NCI-H2171 (cell line): ENCODE data around the gene ARSA.
A peak's percentile ranks its signal among the peaks of the same experiment; 100 is the strongest.

Experiments used
- DNase-seq: peaks from one replicate; lab custom pipeline; 2025; lab: John Stamatoyannopoulos, UW

Gene ARSA

GRCh38 chr22:50579752-50580151, 48.2 kb downstream of the ARSA start:
- DNase-seq = no peak

GRCh38 chr22:50578776-50579310, 49.1 kb downstream of the ARSA start:
- DNase-seq = no peak

- peak; percentile 44 for DNase-seq
Measured at GRCh38 chr22:50577987-50578775, 49.8 kb downstream of the ARSA start, which contains the start of gene CPT1B. Gene CPT1B, minus strand, starts transcription at chr22:50578427. Its CDS starts 512 bp downstream, at chr22:50577915.

- DNase-seq = no peak
Measured at GRCh38 chr22:50577697-50577986, 50.3 kb downstream of the ARSA start.

GRCh38 chr22:50576806-50577696, 50.9 kb downstream of the ARSA start:
- DNase-seq = no peak

GRCh38 chr22:50576070-50576469, 51.9 kb downstream of the ARSA start:
- DNase-seq = no peak

GRCh38 chr22:50575426-50575941, 52.5 kb downstream of the ARSA start:
- DNase-seq = no peak
